CD4-positive, CD25-positive, alpha-beta regulatory T cell (primary cell): ENCODE measurements around the gene LOC101059915. TPM values are rescaled to one million over a fixed set of nuclear protein-coding genes. Genes with fewer than 3 reads are reported as not detected.

Source experiments
- polyA plus RNA-seq, 4 donors: library from polyadenylated mRNA; unstranded; fragments of 300-500 nt; fragmentation: Illumina TruSeq; gene quantifications; one replicate each; pipeline ENCODE4 v1.2.3, GENCODE V29; 2021
- total RNA-seq: library from RNA; stranded (reverse); gene quantifications from one replicate; pipeline ENCODE4 v1.2.3, GENCODE V29; 2022

LOC101059915 gene

Other genes starting within 250 kb of the LOC101059915 start
- gene OGT, start 134.4 kb upstream of the LOC101059915 start, total RNA-seq: 557 TPM
- 10 to 100 TPM; 27.7 to 45.3 (median 37.0) TPM for gene OGT, start 134.4 kb upstream of the LOC101059915 start, polyA plus RNA-seq
- 3.7 TPM for gene GCNA, start 89.1 kb upstream of the LOC101059915 start, total RNA-seq
- gene GCNA, start 89.1 kb upstream of the LOC101059915 start, polyA plus RNA-seq: under 1 TPM; 0.20 to 0.65 (median 0.49) TPM
- gene CXCR3, start 49.0 kb upstream of the LOC101059915 start, total RNA-seq: 31.9 TPM
- gene CXCR3, start 49.0 kb upstream of the LOC101059915 start, polyA plus RNA-seq: 100 to 1,000 TPM in 1 of 4 donors, 10 to 100 TPM in 3; 69.3 to 111 (median 85.9) TPM
- gene CXorf49, start 50.7 kb downstream of the LOC101059915 start, total RNA-seq: not detected
- gene CXorf49, start 50.7 kb downstream of the LOC101059915 start, polyA plus RNA-seq: not detected
- gene CXorf49B, start 95.8 kb downstream of the LOC101059915 start, total RNA-seq: not detected
- gene CXorf49B, start 95.8 kb downstream of the LOC101059915 start, polyA plus RNA-seq: not detected
- 6.7 TPM for gene NHSL2, start 243.3 kb downstream of the LOC101059915 start, total RNA-seq
- 1 to 10 TPM; 1.5 to 5.9 (median 2.1) TPM for gene NHSL2, start 243.3 kb downstream of the LOC101059915 start, polyA plus RNA-seq